ENCODE data around the gene MRPL34. TPM values are rescaled to one million over a fixed set of nuclear protein-coding genes. Genes with fewer than 3 reads are reported as not detected.
A peak's percentile ranks its signal among the peaks of the same experiment; 100 is the strongest.

Gene MRPL34
- total and polyA plus RNA-seq, 8 donors = 32.4 to 78.1 (median 39.3) TPM

GRCh38 chr19:17325881-17326594 is 20.4 kb downstream of the MRPL34 start:
- ATAC-seq (no peak), DNase-seq (no peak), FAIRE-seq (no peak)
- Histone ChIP-seq H3K9me3 (no peaks in the 10 kb centered on the region), H3K36me3 (peaks cover 0 to 4% (median 0%) of the 10 kb centered on the region in 3 donors), H3K27me3 (no peaks in the 10 kb centered on the region), H3K27ac (no peak overlapping the region), H3K4me1 (peaks cover 0 to 6% (median 0%) of the 10 kb centered on the region in 3 donors), H3K4me3 (no peak overlapping the region)
- intact Hi-C loops (cut with DNase I) = no loop called here
- no peak for TF ChIP-seq CTCF (IDR thresholded peaks at IDR 0.05)
- 81 to 83% methylated on average over 17 of the region's 17 CpGs for WGBS, 2 donors

GRCh38 chr19:17326595-17326966 is 20.9 kb downstream of the MRPL34 start:
- H3K4me1 ChIP-seq = peaks cover 0 to 6% (median 0%) of the 10 kb centered on the region in 3 donors
- no peaks in the 10 kb centered on the region for H3K9me3 ChIP-seq
- no peak for TF ChIP-seq CTCF (IDR thresholded peaks at IDR 0.05)
- WGBS, 2 donors = 82 to 85% methylated on average over 11 of the region's 11 CpGs
- H3K27me3 ChIP-seq = no peaks in the 10 kb centered on the region
- peaks cover 0 to 3% (median 0%) of the 10 kb centered on the region in 3 donors for H3K36me3 ChIP-seq
- intact Hi-C loops (cut with DNase I) = no loop called here
- H3K4me3 ChIP-seq = no peak overlapping the region
- FAIRE-seq (no peak), DNase-seq (no peak), ATAC-seq (no peak)
- H3K27ac ChIP-seq = no peak overlapping the region

GRCh38 chr19:17327068-17327653 is 21.5 kb downstream of the MRPL34 start:
- Histone ChIP-seq H3K27ac (no peak overlapping the region), H3K4me1 (peaks cover 0 to 6% (median 0%) of the 10 kb centered on the region in 3 donors), H3K36me3 (no peaks in the 10 kb centered on the region), H3K27me3 (no peaks in the 10 kb centered on the region), H3K4me3 (no peak overlapping the region), H3K9me3 (no peaks in the 10 kb centered on the region)
- no peak for ATAC-seq
- FAIRE-seq = no peak
- TF ChIP-seq CTCF (IDR thresholded peaks at IDR 0.05) = no peak
- DNase-seq = no peak
- intact Hi-C loops (cut with DNase I) = no loop called here
- WGBS, 2 donors = 92 to 95% methylated on average over 20 to 27 of the region's 27 CpGs

GRCh38 chr19:17327654-17328516 is 22.2 kb downstream of the MRPL34 start:
- peak in 3 of 6 donors; percentile 63 to 76 (median 74) for DNase-seq
- Histone ChIP-seq H3K4me1 (peaks cover 0 to 6% (median 0%) of the 10 kb centered on the region in 3 donors), H3K4me3 (peak overlapping the region in 3 of 4 donors; percentile 28 to 53 (median 39)), H3K36me3 (no peaks in the 10 kb centered on the region), H3K9me3 (no peaks in the 10 kb centered on the region), H3K27ac (peak overlapping the region in 2 of 4 donors; percentile 41), H3K27me3 (no peaks in the 10 kb centered on the region)
- no peak for TF ChIP-seq CTCF (IDR thresholded peaks at IDR 0.05)
- peak; percentile 75 to 87 (median 76) for ATAC-seq
- no peak for FAIRE-seq
- 19 to 27% methylated on average over 52 to 64 of the region's 64 CpGs for WGBS, 2 donors
- intact Hi-C loops (cut with DNase I) = no loop called here
